M059J (cell line): ENCODE measurements around the gene ALG9. TPM values are rescaled to one million over a fixed set of nuclear protein-coding genes. Genes with fewer than 3 reads are reported as not detected.
"Not testable (repeated sequence)": the region's sequence is repeated elsewhere in the genome, so short reads cannot be mapped to it uniquely, and the experiment has no call there.

Source experiments
- DNase-seq: peaks from one replicate; pipeline ENCODE4 v3.0.0-alpha.2; 2012; ENCODE audit warnings: low read depth
- total RNA-seq: library from RNA; depleted of rRNA; stranded (reverse); fragments of >200 nt; shearing (Covaris generic); gene quantifications from 2 replicates; pipeline ENCODE4 v1.2.3, GENCODE V29; 2014; rRNA removed

The ALG9 gene
- total RNA-seq = 39.7 and 40.3 TPM in 2 replicates

DNA sequence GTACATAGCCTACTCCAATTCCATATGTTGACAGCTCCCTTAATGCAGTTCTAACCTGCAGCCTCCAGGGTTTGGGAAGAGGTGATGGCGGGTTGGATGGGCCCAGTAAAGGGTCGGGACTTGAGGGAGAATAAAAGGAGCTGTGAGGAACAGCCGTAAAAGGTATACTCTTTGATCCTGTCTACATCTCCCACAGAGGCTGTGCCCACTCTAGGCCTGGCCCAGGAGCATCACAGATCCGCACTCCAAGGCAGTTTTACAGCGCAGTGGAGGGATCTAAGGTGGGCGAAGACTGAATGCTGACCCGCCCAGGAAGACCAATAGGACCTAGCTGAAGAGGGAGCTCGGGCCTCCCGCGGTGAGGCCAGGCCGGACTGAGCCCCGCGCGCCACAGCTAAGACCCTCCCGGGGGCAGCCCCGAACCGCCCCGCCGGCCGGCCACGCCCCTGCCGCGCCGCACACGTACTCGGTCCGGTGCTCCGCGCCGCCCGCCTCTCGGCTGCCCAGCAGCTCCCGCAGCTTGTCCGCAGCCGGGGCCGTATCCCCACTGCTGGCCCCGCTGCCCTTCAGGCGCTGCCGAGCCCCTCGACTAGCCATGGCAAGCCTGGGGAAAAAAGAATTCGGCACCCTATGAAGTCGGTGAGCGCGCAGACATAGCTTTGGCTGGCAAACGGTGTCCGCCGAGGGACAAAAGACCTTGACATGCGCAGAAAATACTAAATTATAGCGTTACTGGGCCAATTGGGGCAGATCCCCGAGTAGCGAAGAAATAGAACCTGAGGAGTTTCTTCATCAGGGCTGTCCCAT is at the start of gene ALG9:
Gene ALG9 (minus strand): TSS at position 696 of the 807 bp plus-strand sequence. CDS start 99 bp downstream, at position 597.
- peak; percentile 78 for DNase-seq

- no peak for DNase-seq
These were observed 49.5 kb upstream of the ALG9 start for GRCh38 chr11:111920908-111921307.

DNA sequence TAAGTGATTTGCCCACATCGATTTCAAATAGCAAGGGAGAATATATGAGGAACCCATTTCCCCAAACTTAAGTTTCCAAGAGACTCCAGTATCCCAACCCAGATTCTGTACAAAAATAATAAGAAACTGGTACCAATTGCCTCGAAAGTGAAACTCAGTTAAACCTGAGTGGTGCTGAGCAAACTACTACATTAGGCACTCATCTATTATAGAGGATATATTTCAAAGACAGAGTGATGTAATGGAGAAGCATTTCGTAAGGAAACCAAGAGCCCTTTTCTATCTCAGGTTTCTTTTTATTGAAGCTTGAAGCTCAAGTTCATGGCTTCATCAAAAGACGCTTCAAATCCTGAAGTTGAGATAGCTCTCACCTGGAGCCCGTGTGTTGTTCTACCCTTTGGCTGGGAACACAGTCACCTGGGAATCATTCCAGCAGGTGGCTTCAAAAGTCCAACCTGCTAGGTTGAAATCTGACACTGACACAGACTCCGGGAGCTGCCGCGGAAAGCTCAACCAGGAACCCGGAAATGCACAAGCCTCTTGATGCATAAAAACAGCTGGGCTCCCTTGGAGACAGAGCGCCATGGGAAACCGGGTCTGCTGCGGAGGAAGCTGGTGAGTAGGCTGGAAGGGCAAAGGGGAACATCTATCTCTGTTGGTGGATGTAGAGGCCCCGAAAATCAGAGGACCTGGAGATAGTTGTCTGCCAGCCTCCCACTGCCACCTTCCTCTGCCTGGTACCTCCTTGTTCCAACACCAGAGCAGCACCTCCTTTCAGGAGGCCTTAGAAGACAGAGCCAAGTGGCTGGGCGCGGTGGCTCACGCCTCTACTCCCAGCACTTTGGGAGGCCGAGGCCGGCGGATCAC is 47.2 kb upstream of the ALG9 start, which contains the start of gene C11orf52:
Gene C11orf52 (plus strand): TSS at position 524 of the 867 bp plus-strand sequence. CDS start 60 bp downstream, at position 584.
- no peak for DNase-seq

- no peak for DNase-seq
These were observed 46.4 kb upstream of the ALG9 start for GRCh38 chr11:111917788-111918187.

DNA sequence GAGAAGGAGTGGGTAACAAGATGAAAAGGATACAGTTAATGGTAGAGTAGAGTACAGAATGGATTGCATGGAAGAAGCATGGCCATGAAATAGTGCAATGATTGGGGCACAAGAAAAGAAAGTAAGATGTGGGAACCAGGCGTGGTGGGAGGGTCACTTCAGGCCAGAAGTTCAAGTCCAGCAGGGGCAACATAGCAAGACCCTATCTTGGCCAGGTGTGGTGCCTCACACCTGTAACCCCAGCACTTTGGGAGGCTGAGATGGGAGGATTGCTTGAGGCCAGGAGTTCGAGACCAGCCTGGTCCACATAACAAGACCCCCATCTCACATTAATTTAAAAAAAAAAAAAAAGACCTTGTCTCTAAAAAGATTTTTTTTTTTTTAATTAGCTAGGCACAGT is 45.9 kb upstream of the ALG9 start:
- DNase-seq = no peak

- DNase-seq = no peak
These were observed 45.4 kb upstream of the ALG9 start for GRCh38 chr11:111916768-111917167.

GRCh38 chr11:111913997-111914396 is 42.6 kb upstream of the ALG9 start:
- peak; percentile 27 for DNase-seq

- no peak for DNase-seq
These were observed 41.9 kb upstream of the ALG9 start for GRCh38 chr11:111913031-111913861.

GRCh38 chr11:111912535-111912934 is 41.2 kb upstream of the ALG9 start, which contains the start of gene HSPB2:
Gene HSPB2 (plus strand): TSS chr11:111912734. CDS start chr11:111912830, 96 bp downstream.
- DNase-seq = no peak

DNA sequence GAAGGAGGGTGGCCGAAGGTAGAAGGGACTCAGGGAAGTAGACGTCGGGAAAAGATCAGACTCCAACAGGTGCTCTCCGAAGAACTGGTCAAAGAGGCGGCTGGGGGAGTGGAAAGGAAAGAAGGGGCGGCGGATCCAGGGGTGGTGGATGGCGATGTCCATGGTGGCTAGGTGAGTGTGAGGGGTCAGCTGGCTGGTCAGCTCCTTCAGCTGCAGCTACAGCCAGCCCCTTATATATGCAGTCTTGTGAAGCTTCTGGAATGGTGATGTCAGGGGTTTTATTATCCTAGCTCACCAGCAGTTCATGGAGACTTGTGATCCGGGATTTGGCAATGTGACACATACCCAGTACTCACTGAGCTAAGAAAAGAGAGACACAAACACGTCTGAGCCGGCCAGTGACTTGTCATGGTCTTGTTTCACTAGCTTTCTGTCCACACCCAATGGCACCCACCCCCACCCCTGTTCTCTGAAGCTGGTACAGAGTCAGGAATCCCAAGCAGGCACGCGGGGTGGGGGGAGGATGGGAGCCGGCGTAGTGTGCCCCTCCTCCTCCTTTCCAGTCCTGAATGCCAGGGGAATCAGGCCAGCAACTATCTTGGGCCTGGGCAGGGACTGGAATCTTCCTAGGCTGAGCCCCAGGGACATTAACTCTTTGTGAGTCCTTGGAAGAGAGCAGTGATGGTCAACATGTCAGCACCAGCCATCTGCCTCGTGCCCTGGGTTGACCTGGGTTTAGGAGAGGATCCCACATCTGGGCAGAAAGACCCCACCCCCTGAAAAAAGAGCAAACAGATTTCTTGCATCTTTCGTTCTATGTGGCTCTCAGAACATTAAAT is 40.4 kb upstream of the ALG9 start, which contains the start of gene CRYAB:
Gene CRYAB (minus strand): TSS at position 208 of the 839 bp plus-strand sequence. CDS start 46 bp downstream, at position 162.
- DNase-seq = peak; percentile 61

DNA sequence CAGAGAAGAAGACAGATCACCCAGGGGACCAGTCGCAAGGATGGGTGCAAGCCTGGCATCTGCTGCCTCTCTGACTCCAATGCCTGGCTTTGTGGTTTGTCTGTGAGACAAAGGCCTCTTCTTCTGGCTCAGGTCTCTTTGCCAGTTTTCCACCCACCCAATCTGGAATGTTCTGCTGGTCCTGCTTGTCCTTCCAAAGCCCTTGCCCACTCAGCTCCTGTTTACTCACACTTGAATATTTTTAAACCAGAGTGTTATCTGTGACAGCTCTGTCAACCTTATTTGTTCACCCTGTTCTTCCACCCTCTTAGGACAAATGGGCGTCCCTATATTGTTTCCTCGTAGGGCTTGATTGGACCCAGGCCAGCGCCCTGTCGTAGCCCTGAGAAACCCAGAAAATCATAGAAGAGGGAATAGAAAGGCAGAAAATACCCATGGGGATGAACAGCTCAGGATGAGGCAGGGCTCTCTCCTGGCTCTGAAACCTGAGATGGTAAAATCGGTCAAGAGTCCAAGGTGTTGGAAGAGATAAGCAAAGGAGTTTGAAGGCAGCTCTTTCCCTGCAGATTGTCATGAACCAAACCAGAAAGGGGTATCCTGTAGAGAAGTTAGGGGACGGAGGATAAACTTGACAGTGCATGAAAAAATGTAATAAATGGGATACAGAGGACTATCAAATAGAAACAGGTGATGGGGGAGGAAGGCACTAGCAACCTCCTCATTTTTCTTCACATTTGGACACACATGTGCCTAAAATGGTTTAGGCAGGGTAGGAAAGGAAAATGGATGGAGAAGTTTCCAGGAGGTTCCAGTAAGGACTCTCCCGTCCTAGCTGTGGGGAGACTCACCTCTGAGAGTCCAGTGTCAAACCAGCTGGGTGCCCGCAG is 39.5 kb upstream of the ALG9 start:
- no peak for DNase-seq

DNA sequence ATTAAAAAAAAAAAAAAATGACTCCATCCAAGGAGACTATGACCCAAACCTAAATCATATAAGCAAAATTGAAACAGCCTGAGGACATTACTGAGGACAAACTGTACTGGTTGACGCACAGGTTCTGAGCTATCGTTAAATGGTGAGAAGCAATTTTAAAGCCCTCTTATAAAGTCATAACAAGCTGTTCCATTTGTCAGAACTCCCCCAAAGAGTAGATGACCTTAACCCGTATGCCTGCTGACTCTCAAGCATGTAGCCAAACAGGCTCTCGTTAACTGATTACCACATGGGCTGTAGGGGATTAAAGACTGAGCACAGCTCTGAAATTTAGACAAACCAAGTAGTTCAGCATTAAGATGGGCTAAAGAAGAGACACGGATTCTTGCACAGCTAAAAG is 38.0 kb upstream of the ALG9 start:
- DNase-seq = no peak

DNA sequence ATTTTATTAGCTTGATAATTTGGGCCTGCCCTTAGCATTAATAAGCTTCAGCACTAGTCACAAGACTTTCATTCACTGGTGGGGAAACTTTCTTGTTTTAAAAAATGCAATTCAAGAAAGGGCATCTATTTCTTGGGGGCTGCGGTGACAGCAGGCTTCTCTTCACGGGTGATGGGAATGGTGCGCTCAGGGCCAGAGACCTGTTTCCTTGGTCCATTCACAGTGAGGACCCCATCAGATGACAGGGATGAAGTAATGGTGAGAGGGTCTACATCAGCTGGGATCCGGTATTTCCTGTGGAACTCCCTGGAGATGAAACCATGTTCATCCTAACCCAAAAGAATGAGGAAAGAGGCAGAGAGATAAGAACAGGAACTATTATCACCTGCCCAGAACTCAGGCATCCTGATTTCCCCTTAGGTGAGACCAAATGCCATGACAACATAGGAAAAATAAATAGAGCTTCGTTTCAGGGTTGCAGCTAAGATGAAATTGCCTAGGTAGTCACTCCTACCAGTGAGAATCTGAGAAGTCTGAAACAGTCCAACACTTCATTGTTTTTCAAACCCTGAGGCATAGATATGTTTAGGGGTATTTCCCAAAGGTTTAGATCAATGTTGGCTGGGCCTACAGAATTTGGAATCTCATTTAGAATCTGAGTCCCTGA is 37.4 kb upstream of the ALG9 start:
- no peak for DNase-seq

GRCh38 chr11:111906680-111907079 is 35.3 kb upstream of the ALG9 start:
- no peak for DNase-seq

- DNase-seq = no peak
These were observed 34.0 kb upstream of the ALG9 start for GRCh38 chr11:111905411-111905810.

GRCh38 chr11:111886844-111887243 is 15.5 kb upstream of the ALG9 start:
- DNase-seq = no peak

GRCh38 chr11:111886032-111886431 is 14.7 kb upstream of the ALG9 start:
- DNase-seq = no peak

DNA sequence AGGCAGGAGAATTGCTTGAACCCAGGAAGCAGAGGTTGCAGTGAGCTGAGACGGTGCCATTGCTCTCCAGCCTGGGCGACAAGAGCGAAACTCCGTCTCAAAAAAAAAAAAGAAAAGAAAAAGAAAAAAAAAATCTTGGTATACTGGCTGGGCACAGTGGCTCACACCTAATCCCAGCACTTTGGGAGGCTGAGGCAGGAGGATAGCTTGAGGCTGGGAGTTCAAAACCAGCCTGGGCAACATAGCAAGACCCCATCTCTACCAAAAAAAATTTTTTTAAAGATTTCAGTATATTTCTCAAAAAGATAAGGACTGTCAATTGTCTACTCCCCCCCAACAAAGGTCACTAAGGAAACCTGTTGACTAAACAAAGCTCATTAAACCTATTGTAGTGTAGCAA is 13.7 kb upstream of the ALG9 start:
- not testable (repeated sequence) for DNase-seq

DNA sequence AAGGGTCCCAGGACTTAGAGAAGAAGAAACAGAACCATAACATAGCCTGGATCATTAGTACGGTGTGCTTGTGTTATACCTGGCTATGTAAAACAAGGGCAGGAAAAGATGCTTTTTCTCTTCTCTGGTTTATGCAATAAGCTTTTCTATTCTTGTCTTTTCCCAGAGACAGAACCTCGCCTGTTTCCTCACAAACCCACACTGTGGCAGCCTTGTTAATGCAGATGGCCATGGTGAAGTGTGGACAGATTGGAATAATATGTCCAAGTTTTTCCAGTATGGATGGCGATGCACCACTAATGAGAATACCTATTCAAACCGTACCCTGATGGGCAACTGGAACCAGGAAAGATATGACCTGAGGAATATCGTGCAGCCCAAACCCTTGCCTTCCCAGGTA is 10.8 kb upstream of the ALG9 start:
- DNase-seq = no peak
